ACHN (cell line): Measurements from ENCODE around the gene IDH3B.

ENCODE experiments used
- DNase-seq: peaks from one replicate; pipeline ENCODE4 v3.0.0-alpha.2; 2015
- in situ Hi-C: cut with HindIII; loops from 2 replicates; pipeline ENCODE4 v1.10.0; 2017; ENCODE audit warnings: low sequenced_read_pairs, low pct_ligation_motif_present, low pct_unique_long_range_greater_than_20kb

The IDH3B gene

GRCh38 chr20:2663887-2664719, at the start of gene IDH3B:
TSS of gene IDH3B (minus strand) at chr20:2664216. CDS start at chr20:2664188, 28 bp downstream.
- in situ Hi-C loops: no loop called here
- DNase-seq: peak; percentile 86

GRCh38 chr20:2713285-2713684, 49.3 kb upstream of the IDH3B start:
- DNase-seq: no peak
- in situ Hi-C loops: no loop called here

GRCh38 chr20:2709205-2709981, 45.4 kb upstream of the IDH3B start:
- DNase-seq: no peak
- in situ Hi-C loops: no loop called here

GRCh38 chr20:2708665-2709064, 44.6 kb upstream of the IDH3B start:
- no peak for DNase-seq

GRCh38 chr20:2708073-2708415, 44.0 kb upstream of the IDH3B start:
- in situ Hi-C loops: no loop called here
- no peak for DNase-seq

More at GRCh38 chr20:2708665-2709064, 44.6 kb upstream of the IDH3B start:
- in situ Hi-C loops: no loop called here

- DNase-seq: no peak
- in situ Hi-C loops: no loop called here
Observed at GRCh38 chr20:2707353-2708072, 43.5 kb upstream of the IDH3B start.

GRCh38 chr20:2706688-2707352, 42.8 kb upstream of the IDH3B start:
- in situ Hi-C loops: no loop called here

GRCh38 chr20:2705931-2706645, 42.1 kb upstream of the IDH3B start:
- in situ Hi-C loops: no loop called here
- no peak for DNase-seq

More at GRCh38 chr20:2706688-2707352, 42.8 kb upstream of the IDH3B start:
- no peak for DNase-seq

GRCh38 chr20:2703716-2704475, 39.9 kb upstream of the IDH3B start:
- in situ Hi-C loops: no loop called here
- no peak for DNase-seq

- in situ Hi-C loops: no loop called here
- DNase-seq: no peak
Observed at GRCh38 chr20:2701671-2702081, 37.7 kb upstream of the IDH3B start.

GRCh38 chr20:2700913-2701620, 37.1 kb upstream of the IDH3B start:
- no peak for DNase-seq
- in situ Hi-C loops: no loop called here

- no peak for DNase-seq
- in situ Hi-C loops: no loop called here
Observed at GRCh38 chr20:2699775-2700413, 35.9 kb upstream of the IDH3B start.

GRCh38 chr20:2698912-2699311, 34.9 kb upstream of the IDH3B start:
- in situ Hi-C loops: no loop called here
- no peak for DNase-seq

GRCh38 chr20:2698186-2698817, 34.3 kb upstream of the IDH3B start:
- no peak for DNase-seq
- in situ Hi-C loops: no loop called here

- in situ Hi-C loops: no loop called here
- no peak for DNase-seq
Observed at GRCh38 chr20:2697768-2698167, 33.8 kb upstream of the IDH3B start.

- in situ Hi-C loops: no loop called here
- DNase-seq: no peak
Observed at GRCh38 chr20:2696646-2697045, 32.6 kb upstream of the IDH3B start.
